GM23248 (cell line): ENCODE data around the gene IFT25. TPM values are rescaled to one million over a fixed set of nuclear protein-coding genes. Genes with fewer than 3 reads are reported as not detected.

ENCODE experiments used
- DNase-seq: peaks from one replicate; pipeline ENCODE4 v3.0.0-alpha.2; 2015
- H2AFZ ChIP-seq: fragments of 200-600 bp; sonication (generic); 2 replicates; pipeline ENCODE4 v1.6.1; 2016; ENCODE audit warnings: antibody characterized with exemption
- H3F3A ChIP-seq: fragments of 200-600 bp; sonication (generic); 2 replicates; pipeline ENCODE4 v1.6.1; 2016; ENCODE audit warnings: mild to moderate bottlenecking, antibody characterized with exemption, mixed run types; ENCODE audit not compliant: insufficient read depth
- H3K27ac ChIP-seq: fragments of 200-600 bp; sonication (generic); 2 replicates; pipeline ENCODE4 v1.5.1; 2016; ENCODE audit warnings: mild to moderate bottlenecking
- H3K27me3 ChIP-seq: fragments of 200-600 bp; sonication (generic); replicated peaks from 2 replicates; pipeline ENCODE4 v1.6.1; 2016; ENCODE audit warnings: mild to moderate bottlenecking; ENCODE audit not compliant: insufficient read depth
- H3K36me3 ChIP-seq: fragments of 200-600 bp; sonication (generic); 2 replicates; pipeline ENCODE4 v1.6.1; 2016; ENCODE audit warnings: low read depth, mild to moderate bottlenecking
- H3K4me1 ChIP-seq: fragments of 200-600 bp; sonication (generic); 2 replicates; pipeline ENCODE4 v1.6.1; 2016; ENCODE audit warnings: mild to moderate bottlenecking; ENCODE audit not compliant: insufficient read depth
- H3K4me2 ChIP-seq: fragments of 200-600 bp; sonication (generic); one replicate; pipeline ENCODE4 v1.6.1; 2016; ENCODE audit warnings: mild to moderate bottlenecking; ENCODE audit not compliant: unreplicated experiment
- H3K4me3 ChIP-seq: fragments of 200-600 bp; sonication (generic); 2 replicates; pipeline ENCODE4 v1.5.1; 2016; ENCODE audit warnings: mild to moderate bottlenecking
- H3K79me2 ChIP-seq: fragments of 200-600 bp; sonication (generic); 2 replicates; pipeline ENCODE4 v1.6.1; 2016; ENCODE audit warnings: mild to moderate bottlenecking; ENCODE audit not compliant: insufficient read depth
- H3K9ac ChIP-seq: fragments of 200-600 bp; sonication (generic); 2 replicates; pipeline ENCODE4 v1.6.1; 2016; ENCODE audit warnings: mild to moderate bottlenecking
- H3K9me2 ChIP-seq: fragments of 200-600 bp; sonication (generic); 2 replicates; pipeline ENCODE4 v1.6.1; 2016; ENCODE audit warnings: mixed run types, mild to moderate bottlenecking, moderate library complexity; ENCODE audit not compliant: insufficient read depth
- H3K9me3 ChIP-seq: fragments of 200-600 bp; sonication (generic); one replicate; pipeline ENCODE4 v1.6.1; 2017; ENCODE audit warnings: low read depth
- H4K20me1 ChIP-seq: fragments of 200-600 bp; sonication (generic); 2 replicates; pipeline ENCODE4 v1.6.0; 2016; ENCODE audit not compliant: insufficient read depth
- EZH2 ChIP-seq: fragments of 200-600 bp; sonication (generic); IDR thresholded peaks from 2 replicates; pipeline ENCODE4 v1.6.1; 2018; ENCODE audit warnings: antibody characterized with exemption, mild to moderate bottlenecking; ENCODE audit not compliant: insufficient read depth, poor library complexity, severe bottlenecking
- EZH2phosphoT487 ChIP-seq: fragments of 200-600 bp; sonication (generic); IDR thresholded peaks from 2 replicates; pipeline ENCODE4 v1.6.1; 2018; ENCODE audit warnings: antibody characterized with exemption, moderate library complexity, mild to moderate bottlenecking, low read depth; ENCODE audit not compliant: insufficient read depth
- WGBS, 2 experiments: methylation state at CpG; one replicate each; pipeline ENCODE4 v1.1.6; 2015 to 2017; ENCODE audit warnings: low lambda C conversion rate in 2 of 2, low coverage in 1 of 2; ENCODE audit errors: missing lambda C conversion rate in 2 of 2; 5-methylcytosine and 5-hydroxymethylcytosine counted together
- in situ Hi-C: fragments of 300-500 bp; cut with MboI; formaldehyde crosslinking; loops from 2 replicates; pipeline ENCODE4 v1.15.0; 2020
- polyA plus RNA-seq: library from polyadenylated mRNA; unstranded; fragments of >200 nt; fragmentation: Nextera tagmentation; extraction: Ambion mirVana; gene quantifications from 2 replicates; pipeline ENCODE4 v1.2.1, GENCODE V29; 2016
- total RNA-seq: library from RNA; depleted of rRNA; stranded (reverse); fragments of >200 nt; shearing (Covaris generic); gene quantifications from 2 replicates; pipeline ENCODE4 v1.2.3, GENCODE V29; 2014; rRNA removed

IFT25 gene
- total and polyA plus RNA-seq, 2 experiments from 2014 or later = 18.4 to 65.2 TPM

DNA sequence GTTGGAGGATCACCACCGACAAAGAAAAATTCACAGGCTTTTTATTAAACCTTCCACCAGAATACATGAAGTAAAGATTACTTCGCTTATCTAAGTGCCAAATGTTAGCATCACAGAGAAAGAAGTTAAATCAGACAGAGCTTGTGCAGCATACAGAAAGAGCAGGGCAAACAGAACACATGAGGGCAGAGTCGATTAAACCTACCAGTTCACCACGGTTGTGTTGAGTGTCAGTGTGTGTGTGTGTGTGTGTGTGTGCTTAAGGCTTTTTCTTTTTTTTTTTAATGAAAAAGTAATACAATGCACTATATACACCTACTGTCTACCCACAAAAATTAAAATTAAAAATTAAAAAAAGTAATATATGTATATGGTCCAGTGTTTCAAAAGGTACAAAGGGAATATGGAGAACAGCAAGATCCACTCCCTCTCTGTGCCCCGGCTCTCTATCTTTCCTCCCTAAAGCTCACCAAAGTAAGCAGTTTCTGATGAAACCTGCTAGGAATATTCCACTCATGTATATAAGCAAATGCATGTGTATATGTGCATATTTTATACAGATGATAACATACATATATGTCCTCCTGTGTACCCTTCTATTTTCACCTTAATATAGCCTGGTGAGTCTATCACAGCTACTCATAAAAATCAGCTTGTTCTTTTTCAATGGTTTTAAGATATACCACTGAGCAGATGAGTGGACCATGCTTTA, 73.6 kb downstream of the IFT25 start:
- DNase-seq = no peak
- in situ Hi-C loops = loop anchor here (25.0 kb wide), 1 partner anchor 640 kb away; no protein-coding TSS in a partner anchor
- no peak for TF ChIP-seq EZH2phosphoT487
- TF ChIP-seq EZH2 = no peak

More for the DNA sequence above, 73.6 kb downstream of the IFT25 start:
- H3K27me3 ChIP-seq = no peaks in the 10 kb centered on the region
- H3K79me2 ChIP-seq = no peaks in the 10 kb centered on the region
- no peak overlapping the region for H3K9ac ChIP-seq
- H3K9me3 ChIP-seq = no peaks in the 10 kb centered on the region
- no peak overlapping the region for H3K4me2 ChIP-seq
- H3K4me1 ChIP-seq = no peaks in the 10 kb centered on the region
- no peaks in the 10 kb centered on the region for H4K20me1 ChIP-seq
- H3K9me2 ChIP-seq = no peaks in the 10 kb centered on the region
- no peak overlapping the region for H3K27ac ChIP-seq
- H3K36me3 ChIP-seq = peaks cover 15% of the 10 kb centered on the region; the same call in 1 of the 2 replicates
- 69 to 79% methylated on average over 5 of the region's 5 CpGs for whole genome bisulfite sequencing, 2 experiments
- no peaks in the 10 kb centered on the region for H3F3A ChIP-seq
- H3K4me3 ChIP-seq = no peak overlapping the region
- no peak overlapping the region for H2AFZ ChIP-seq

Other genes starting within 250 kb of the IFT25 start
- gene GLIS1, start 206.5 kb downstream of the IFT25 start, total RNA-seq = 0.22 and 1.0 TPM in 2 replicates
- 0.25 and 0.61 TPM in 2 replicates for gene GLIS1, start 206.5 kb downstream of the IFT25 start, polyA plus RNA-seq
- 20.1 and 23.0 TPM in 2 replicates for gene NDC1, start 107.4 kb downstream of the IFT25 start, total RNA-seq
- gene NDC1, start 107.4 kb downstream of the IFT25 start, polyA plus RNA-seq = 8.2 and 9.1 TPM in 2 replicates
- gene YIPF1, start 55.9 kb downstream of the IFT25 start, total RNA-seq = 19.9 and 21.0 TPM in 2 replicates
- 23.4 and 24.4 TPM in 2 replicates for gene YIPF1, start 55.9 kb downstream of the IFT25 start, polyA plus RNA-seq
- gene DIO1, start 51.5 kb downstream of the IFT25 start, total RNA-seq = not detected in 2 replicates
- gene DIO1, start 51.5 kb downstream of the IFT25 start, polyA plus RNA-seq = not detected in 2 replicates
- gene LRRC42, start 651 bp upstream of the IFT25 start, total RNA-seq = 41.8 and 42.0 TPM in 2 replicates
- gene LRRC42, start 651 bp upstream of the IFT25 start, polyA plus RNA-seq = 44.6 and 46.9 TPM in 2 replicates
- gene LDLRAD1, start 72.5 kb upstream of the IFT25 start, total RNA-seq = not detected in 2 replicates
- not detected in 2 replicates for gene LDLRAD1, start 72.5 kb upstream of the IFT25 start, polyA plus RNA-seq
- gene TMEM59, start 107.5 kb upstream of the IFT25 start, total RNA-seq = 425 and 470 TPM in 2 replicates
- gene TMEM59, start 107.5 kb upstream of the IFT25 start, polyA plus RNA-seq = 774 and 806 TPM in 2 replicates
- gene TCEANC2, start 107.9 kb upstream of the IFT25 start, total RNA-seq = 1.7 and 3.2 TPM in 2 replicates
- gene TCEANC2, start 107.9 kb upstream of the IFT25 start, polyA plus RNA-seq = 4.6 and 5.9 TPM in 2 replicates
- gene CDCP2, start 207.3 kb upstream of the IFT25 start, total RNA-seq = not detected in 2 replicates
- gene CDCP2, start 207.3 kb upstream of the IFT25 start, polyA plus RNA-seq = not detected in 2 replicates